Hematopoietic multipotent progenitor cell treated with erythropoietin and hydrocortisone succinate and interleukin-3 and kit ligand, for 15 days (in vitro differentiated cells): ENCODE measurements around the gene ETNK2.

Source experiments
- DNase-seq: peaks from one replicate; pipeline ENCODE4 v3.0.0-alpha.2; 2015; ENCODE audit warnings: low spot score

Gene ETNK2

DNA sequence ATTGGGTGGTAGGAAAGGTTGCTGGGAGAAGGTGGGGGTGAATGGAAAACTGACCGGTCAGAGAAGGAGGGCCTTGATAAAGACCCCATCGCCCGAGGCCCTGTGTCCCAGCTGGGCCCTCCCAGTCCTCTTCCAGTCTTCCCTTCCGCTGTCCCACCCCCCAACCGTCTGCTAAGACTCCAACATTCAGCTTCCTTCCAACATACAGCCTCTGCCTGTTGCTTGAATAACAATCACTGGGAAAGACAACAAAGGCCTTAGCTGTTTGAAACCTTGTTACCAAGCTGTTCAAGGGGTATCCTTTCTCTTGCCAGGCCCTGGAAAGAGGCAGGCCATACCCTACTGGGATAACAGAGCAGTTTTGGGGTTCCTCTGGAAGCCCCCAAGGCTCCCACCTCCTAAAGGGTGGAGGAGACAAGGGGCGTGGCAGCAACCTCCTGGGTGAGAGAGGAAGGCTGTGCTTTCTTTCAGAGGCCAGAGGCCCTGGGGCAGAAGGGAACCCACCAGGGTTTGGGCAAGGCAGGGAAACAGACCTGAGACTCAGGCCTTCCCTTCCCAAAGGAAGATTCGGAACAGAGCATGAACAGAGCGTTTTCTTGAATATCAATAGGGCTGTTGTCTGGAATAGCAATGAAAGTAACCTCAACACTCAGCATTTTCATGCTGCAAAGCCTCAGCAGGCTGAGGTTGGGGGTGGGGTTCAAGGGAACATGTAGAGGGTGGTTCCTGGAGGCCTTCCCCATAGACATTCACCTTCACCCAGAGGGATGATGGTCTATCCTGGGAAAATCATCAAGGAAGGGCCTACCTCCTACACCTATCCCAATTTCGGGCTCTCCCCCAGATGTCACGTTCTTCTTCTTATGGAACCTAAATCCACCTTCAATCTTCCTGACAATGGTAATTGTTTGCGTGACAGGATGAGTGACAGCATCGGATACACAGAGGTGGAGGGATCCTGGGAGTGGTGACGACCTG lies 4.1 kb downstream of the ETNK2 start:
- DNase-seq = no peak

DNA sequence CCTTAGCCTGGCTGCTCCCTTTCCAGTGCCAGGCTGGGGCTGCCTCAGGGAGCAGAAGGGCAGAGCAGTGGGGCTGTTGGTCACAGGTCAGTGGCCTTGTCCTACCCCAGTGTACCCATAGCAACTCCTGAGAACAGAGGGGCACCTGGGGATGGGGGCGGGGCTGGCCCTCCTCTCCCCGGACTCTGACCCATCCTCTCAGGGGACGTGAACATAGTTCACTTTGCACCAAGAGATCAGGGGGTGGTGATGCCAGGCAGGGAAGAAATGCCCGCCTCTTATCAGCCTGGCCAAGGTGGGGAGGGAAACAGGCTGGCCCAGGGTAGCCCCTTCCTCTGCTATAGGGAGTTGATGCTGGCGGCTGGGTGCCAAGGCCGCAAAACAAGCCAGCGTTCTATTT lies 4.9 kb downstream of the ETNK2 start:
- DNase-seq = no peak

DNA sequence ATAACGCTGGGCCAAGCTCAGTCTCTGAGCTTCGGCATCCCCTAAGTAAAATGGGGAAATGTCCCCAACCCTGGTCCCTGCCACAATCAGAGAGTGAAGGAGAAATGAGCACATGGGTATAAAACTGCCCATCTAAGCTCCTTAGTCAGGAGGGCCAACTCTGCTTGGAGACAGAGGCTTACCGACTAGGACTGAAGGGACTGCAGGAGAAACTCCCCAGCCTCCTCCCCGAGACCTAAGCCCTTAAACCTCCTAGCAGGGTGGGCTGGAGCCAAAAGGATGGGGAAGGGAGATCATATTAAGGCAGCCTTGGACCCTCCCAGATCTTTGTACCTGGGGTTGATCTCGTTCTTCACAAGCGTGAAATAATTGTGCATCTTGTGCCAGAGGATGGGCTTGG lies 5.5 kb downstream of the ETNK2 start:
- DNase-seq = no peak

DNA sequence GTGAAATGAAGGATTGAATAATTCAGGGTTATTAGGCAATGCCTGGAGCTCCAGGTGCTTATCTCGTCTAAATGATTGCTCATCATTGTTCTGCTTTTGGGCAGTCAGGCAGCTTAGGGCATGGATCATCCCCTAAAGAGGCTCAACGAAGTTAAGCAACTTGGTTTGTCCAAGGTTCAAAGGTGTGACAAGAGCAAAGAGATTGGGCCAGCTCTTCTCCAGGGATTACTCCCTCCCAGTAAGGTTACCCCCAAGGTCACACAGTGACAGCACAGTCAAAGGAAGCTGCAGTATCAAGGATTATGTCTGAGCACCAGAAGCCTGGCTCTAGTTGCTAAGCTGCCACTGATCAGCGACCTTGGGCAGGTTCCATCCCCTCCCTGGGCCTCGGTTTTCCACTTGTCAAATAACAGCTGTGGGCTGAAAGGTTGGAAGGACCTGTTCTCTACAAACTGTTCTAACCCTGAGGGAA lies 6.8 kb downstream of the ETNK2 start:
- no peak for DNase-seq

DNA sequence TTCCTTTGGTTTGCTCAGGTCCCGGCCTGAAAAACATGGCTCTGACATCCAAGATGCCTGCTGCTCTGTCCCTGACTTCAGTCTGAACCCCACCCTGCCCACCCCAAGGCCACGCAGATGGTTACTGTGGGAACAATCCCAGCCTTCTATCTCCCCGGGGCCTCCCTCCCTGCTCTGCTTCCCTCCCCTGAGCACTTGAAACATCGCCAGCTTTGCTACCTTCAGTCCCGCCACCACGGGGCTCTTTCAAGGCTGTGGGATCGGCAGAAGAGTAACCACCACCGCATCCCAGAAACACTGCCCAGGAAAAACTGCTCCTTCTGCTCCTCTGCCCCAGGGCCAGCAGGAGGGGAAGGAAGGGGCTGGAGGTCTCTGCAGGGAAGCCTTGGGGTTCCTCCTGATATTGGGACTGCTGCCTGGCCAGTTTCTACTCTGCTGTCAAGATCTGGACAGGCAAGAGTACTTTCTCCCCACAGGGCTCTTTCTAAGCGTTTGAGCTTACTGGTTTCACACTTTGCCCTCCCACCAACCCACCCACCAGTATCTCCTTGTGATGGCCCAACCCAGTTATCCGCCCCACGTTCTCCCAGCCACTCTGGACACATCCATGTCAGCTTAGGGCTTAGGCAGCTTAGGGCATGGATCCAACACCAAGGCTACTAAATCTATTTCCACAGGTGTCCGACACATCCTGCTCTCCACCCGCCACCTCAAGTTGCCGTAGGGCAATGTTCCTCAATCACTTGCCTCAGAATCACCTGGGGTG lies 8.4 kb downstream of the ETNK2 start:
- no peak for DNase-seq

DNA sequence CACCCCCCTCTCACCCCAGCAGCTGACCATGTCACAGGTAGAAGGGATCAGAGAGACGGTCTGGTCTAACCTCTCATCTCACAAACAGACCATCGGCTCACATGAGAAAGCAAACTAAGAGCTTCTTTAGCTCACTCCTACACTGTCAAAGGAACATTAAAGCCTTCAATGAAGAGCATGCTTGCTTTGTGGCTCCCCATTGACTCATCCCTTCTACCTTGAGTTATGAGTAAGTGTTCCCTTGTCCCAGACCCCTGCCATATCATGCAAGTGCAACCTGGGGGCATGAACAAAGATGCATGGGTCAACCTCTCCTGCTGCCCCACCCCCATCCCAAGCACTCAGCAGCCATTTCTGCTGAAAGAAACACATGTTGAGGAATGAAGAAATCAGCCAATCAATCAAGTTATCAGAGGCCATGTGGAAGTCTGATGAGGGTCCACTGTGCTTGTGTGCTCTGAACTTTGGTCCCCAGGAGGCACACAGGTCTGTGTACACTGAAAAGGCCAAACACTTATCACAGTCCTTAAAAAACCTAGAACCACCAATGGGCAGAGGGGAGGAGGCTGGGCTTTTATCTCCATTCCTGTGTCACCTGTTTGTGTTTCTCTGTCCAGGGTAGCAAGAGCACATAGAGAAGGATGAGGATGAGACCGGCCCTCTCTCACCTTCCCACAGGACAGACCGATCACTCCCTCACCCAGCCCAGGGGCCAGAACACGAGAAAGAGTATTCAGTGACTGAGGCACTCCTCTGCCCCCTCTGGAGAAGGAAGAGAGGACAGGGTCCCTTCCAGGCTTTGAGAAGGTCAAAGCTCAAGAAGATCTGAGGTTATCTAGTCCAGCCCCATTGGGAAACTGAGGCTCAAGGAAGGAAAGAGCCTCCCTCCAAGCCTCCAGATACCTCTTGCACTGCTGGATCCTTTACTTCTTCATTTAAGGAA lies 9.5 kb downstream of the ETNK2 start:
- no peak for DNase-seq

DNA sequence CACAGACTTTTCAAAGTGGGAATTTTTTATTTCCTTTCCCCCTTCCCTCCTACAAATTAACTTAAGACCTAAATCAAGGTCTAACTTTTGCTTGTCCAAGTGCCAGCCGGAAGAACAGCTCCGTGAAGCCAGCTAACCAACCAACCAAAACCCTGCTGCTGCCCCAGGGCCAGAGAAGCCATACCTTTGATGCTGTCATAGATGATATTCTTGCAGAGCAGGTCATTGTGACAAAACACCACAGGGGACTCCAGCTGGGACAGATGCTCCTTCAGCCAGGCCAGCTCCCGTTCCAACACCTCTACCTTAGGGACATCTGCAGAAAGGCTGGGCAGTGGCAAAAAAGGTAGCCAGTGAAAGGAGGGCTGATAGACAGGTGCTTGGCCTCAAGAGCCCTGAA lies 10.7 kb downstream of the ETNK2 start:
- no peak for DNase-seq

DNA sequence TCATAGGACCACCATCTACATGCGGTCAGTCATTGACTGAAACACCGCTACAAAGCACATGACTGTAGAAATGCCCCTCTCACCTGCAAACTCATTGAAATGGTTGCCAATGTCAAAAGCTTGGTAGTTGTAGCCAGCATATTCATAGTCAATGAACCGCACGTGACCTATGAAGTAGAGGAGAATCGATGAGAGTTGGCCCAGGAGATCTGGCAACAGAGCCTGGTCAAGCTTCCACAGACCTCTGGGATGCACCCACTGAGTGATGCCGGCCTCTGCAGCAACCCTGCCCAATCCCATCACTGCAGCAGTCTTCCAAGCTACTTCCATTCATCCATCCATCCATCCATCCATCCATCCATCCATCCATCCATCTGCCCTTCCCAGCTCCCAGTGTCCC lies 11.9 kb downstream of the ETNK2 start:
- no peak for DNase-seq

DNA sequence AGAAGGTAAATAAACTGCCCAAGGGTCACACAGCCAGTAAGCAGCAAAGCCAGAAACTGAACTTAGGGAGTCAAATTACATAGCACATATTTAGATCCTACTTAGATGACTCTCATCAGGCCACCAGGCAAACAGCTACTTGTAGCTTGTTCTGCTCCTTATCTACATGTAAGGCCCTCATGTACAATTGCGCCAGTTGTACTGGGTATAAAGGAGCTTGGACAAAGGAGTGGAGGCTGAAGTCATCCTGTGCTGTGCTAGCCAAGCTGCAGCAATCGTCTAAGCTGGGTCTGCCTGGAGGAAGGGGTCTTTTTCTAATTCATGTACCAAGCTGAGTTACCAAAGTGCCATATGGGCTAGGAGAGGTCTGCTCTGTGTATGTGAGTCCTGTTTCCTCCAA lies 12.8 kb downstream of the ETNK2 start:
- DNase-seq = no peak

DNA sequence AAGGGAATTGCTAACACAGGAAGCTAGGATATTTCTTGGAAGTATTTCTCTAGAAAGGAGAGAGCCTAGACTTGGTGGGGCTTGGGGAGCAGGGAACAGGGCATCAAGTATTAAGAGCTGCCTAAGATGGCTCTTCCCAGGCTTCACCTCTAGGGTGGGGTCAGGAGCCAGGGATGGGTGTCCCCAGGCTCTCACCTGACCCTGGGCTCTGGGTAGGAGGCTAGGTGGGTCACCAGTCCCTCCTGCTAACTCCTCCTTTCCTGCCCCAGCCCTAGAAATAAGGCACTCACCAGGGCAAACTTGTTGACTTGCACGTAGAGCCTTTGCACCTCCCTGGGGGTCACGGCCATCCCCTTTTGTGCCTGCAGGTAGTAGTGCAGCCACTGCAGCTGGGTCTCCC lies 15.0 kb downstream of the ETNK2 start:
- DNase-seq = no peak

DNA sequence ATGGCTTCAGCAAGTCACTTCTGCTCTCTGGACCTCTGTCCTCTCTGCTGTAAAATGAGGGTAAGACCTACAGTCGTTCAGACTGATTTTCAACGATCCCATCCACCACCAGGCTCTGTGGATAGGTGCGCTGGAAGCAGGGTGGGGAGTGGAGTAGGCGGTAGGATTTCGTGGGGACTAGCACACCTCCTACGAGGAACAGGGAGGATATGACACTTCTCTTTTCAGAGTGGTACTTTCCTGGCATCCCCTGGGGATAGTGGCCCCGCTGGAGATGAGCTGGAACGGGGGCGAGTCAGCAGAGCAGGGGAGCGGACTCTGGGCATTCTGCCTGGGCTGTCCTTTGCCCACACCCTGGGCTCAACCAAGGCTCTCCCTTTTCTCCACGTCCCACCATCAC lies 17.7 kb downstream of the ETNK2 start:
- no peak for DNase-seq

DNA sequence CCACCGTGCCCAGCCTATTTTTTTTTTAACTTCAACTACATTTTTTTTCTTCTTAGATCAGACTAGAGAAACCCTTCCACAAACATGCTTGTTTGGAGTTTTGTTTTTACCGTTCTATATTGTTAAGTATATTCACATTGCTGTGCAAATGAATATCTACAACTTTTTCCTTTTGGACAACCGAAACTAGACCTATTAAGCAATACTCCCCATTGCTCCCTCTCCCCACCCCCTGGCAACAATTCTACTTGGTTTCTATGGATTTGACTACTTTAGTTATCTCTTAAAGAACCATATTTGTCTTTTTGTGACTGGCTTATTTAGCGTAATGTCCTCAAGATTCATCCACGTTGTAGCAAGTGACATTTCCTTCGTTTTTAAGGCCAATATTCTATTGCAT lies 19.1 kb downstream of the ETNK2 start:
- no peak for DNase-seq

DNA sequence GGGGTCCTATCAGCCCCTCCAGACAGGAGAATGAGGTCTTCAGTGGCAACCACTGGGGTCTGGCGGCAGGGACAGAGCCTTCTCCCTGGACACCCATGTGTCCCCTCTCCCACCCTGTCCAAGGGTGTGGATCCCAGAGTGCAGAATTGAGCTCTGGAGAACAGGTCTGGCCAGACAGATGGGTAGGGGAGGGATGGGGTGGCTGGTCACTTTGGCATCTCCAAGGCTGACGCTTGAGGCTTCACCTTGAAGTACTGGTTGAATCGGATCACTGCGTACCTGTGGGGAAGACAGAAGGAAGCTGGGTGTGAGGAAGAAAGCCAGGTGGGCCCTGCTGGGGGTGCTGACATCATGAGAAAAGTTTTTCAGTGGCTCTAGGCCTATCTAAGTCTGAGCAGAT lies 19.9 kb downstream of the ETNK2 start:
- DNase-seq = no peak

DNA sequence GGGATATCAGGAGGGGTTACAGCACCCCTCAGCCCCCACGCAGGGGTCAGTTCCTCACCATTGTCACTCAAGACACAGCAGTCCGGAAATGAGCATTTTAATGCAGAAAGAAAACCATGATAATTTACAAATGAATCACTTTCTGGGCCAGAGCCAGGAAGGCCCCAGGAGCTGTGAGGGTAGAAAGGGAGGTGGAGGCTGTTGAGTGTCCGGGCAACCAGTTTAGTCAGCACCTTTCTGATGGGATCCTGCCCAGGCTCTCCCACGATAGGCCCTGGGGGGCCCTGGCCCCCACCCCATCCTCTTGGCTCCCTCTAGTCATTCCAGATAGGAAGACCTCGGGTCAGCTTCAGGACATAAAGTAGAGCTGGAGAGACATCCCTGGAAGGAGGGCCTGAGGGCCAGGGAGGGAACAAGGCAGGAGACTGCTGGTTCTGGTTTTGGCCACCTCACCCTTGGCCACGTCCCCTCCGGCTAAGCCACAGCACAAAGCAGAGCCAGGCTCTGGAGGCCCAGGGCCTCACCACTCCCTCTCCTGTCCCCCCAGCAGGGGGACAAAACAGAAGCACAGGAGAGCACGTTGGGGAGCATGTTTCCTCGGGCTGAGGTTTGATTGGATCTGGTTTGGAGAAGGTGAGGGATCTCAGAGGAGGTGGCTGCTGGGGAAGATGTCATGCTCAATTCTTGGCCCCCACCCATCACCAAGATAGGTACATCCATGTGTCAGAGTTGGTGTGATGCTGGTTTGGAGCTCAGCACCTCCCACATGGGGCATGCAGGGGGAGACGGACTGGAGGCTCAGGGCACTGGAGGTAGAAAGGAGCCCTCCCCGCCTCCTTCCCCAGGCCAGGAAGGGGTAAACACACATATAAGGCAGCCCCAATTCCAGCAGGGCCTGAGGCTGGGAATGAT lies 20.6 kb downstream of the ETNK2 start:
- DNase-seq = no peak

DNA sequence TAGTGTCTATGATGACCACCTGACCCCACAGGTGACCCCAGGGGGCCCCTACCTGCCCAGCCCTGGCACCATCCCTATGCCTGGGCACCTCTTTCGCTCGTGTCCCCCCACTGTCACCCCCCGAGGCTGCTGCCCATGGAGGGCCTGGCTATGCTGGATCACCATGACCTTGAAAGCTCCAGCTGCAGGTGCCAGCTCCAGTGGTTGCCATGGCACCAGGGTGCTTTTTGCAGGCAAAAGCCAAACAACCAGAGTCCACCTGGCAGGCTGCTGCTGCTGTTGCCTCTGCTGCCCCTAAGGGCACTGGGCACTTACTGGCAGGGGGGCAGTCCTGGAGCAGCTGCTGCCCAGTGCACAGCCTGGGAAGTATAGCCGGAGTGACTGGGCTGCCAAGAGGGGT lies 21.7 kb downstream of the ETNK2 start:
- no peak for DNase-seq

DNA sequence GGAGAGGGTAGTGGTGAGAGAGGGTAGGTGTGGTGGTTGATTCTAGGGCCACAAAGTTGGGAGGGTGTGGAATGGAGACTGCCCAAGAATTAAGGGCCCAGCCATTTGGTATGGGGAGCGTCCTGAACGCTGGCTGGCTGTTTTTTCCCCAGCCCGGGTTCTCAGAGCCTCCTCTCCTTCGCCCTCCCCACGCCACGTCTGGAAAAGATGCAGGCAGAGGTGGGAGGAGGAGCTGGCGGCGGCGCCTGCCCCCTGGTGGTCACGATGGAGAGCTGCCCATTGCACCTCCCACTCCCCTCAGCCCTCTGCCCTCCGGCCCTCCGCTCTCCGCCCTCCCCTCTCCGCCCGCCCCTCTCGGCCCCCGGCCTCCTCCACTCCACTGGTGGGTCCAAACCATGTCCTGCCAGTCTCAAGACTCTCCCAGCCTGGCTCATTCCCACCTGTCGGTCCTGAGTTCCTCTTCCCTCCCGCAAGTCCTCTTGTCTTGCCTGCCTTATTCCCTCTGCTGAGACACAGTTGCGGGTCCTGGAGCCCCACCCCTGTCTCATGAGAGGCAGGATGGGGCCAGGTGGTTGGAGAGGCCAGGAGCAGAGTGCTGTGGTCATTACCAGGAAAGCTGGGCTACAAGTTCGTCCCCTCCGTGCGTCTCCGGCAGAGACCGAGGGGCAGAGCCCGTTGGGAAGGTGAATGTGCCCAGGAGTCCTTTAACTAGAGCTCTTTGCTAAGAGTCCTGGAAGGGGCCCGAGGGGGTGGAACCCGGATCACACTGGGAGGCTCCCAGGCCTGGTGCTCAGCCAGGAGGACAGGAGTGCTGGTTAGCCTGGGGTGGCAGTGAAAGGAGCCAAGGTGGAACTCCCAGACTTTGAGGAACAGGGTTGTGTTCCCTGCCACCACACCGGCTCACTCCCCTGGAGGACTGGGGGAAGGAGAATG lies 22.6 kb downstream of the ETNK2 start:
- peak; percentile 42 for DNase-seq

DNA sequence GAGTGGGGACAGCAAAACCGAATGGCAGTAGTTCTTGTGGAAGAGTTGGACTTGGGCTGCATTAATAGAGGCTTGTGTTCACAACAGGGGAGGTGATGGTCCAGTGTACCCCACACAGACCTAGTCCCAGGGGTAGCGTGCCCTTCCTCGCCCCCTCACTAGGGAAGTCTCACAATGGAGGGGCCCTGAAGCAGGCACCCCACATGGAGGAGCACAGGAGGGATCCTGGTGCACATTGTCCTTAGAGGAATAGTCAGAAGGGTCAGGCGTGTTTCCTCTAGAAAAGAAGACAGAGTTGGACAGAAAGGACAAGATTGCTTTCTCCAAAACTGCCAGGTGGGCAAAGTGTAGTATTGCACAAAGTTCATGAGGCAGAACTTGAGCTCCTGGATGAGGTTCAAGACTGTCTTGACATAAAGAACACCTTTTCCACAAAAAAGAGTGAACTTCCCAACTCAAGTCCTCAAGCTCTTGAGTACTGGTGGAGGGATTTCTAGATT lies 23.3 kb downstream of the ETNK2 start:
- no peak for DNase-seq

DNA sequence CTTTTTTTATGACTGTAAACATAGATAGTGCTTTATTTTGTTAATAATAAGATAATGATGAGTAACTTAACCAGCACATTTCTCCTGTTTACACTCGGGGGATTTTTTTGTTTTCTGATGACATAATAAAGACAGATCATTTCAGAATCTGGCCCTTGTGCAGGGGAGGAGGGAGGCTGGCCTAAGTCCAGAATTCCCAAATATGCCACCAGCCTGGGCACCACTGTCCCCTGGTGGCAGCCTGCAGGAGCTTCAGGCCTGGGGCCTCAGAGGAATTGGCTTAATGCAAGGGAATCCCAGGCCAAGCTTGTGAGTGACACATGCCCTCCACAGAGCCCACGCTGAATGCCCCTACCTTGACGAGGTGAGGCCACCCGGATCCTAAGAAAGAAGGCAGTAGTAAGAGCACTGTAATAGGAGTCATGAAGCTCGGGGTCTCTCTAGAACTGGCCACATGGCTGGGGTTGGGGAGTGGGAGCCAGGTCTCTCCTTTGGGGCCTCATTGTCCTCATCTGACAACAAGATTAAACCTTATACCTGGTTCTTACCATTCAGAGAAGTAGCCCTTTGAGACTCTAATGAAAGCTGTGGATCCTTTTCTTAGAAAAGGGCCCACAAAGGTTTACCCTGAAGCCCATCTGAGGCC lies 24.1 kb downstream of the ETNK2 start:
- DNase-seq = peak; percentile 6

DNA sequence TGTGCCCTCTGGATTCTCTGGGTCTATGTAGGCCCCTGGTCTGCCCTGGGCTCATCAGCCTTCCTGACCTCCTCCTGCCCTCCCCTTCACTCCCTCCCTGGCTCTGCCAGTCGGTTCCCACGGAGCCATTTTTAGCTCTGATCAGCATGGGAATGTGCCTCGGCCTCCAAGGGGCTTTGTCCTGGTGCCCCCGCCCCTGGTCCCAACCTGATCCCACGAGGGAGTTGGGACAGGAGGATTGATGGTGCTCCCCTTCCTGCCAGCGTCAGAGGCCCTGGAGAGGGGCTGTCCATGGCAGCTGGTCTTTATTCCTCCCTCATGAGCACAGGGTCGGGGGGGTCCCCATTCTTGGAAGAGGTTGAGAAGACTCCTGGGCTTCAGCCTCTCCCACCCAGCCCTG lies 24.9 kb downstream of the ETNK2 start:
- no peak for DNase-seq
